Breast epithelium (tissue), 3 donors: ENCODE results near the gene PYM1.
"Not testable (repeated sequence)": the region's sequence is repeated elsewhere in the genome, so short reads cannot be mapped to it uniquely, and the experiment has no call there.

Source experiments
- POLR2A ChIP-seq: fragments of 450-650 bp; IDR thresholded peaks from one replicate; pipeline ENCODE4 v1.6.1; 2016; ENCODE audit warnings: antibody characterized with exemption, mild to moderate bottlenecking, moderate library complexity
- TF ChIP-seq, protein P1 (sequence below), 3 donors: fragments of 450-650 bp; IDR thresholded peaks; one replicate each; pipeline ENCODE4 v1.5.1; 2016 to 2017; ENCODE audit warnings: antibody characterized with exemption in 3 of 3, mild to moderate bottlenecking in 3 of 3, moderate library complexity in 3 of 3

DNA sequence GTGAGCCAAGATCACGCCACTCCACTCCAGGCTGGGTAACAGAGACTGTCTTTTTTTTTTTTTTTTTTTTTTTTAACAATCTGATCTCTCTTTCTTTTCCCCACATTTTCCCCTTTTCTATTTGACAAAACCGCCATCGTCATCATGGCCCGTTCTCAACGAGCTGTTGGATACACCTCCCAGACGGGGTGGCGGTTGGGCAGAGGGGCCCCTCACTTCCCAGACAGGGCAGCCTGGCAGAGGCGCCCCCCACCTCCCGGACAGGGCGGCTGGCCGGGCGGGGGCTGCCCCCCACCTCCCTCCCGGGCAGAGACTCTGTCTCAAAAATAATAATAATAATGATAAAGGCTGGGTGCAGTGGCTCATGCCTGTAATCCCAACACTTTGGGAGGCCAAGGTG, 64.8 kb downstream of the PYM1 start:
- not testable (repeated sequence) for TF ChIP-seq POLR2A
- TF ChIP-seq, protein P1, sequence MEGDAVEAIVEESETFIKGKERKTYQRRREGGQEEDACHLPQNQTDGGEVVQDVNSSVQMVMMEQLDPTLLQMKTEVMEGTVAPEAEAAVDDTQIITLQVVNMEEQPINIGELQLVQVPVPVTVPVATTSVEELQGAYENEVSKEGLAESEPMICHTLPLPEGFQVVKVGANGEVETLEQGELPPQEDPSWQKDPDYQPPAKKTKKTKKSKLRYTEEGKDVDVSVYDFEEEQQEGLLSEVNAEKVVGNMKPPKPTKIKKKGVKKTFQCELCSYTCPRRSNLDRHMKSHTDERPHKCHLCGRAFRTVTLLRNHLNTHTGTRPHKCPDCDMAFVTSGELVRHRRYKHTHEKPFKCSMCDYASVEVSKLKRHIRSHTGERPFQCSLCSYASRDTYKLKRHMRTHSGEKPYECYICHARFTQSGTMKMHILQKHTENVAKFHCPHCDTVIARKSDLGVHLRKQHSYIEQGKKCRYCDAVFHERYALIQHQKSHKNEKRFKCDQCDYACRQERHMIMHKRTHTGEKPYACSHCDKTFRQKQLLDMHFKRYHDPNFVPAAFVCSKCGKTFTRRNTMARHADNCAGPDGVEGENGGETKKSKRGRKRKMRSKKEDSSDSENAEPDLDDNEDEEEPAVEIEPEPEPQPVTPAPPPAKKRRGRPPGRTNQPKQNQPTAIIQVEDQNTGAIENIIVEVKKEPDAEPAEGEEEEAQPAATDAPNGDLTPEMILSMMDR (IDR thresholded peaks at IDR 0.05) = not testable (repeated sequence)
